IPS-18c (cell line): ENCODE measurements around the gene CD2AP.
"Not testable (repeated sequence)": the region's sequence is repeated elsewhere in the genome, so short reads cannot be mapped to it uniquely, and the experiment has no call there.

ENCODE experiments used
- H3K4me3 ChIP-seq: 2 replicates; pipeline ENCODE4 v1.7.0; 2013; ENCODE audit warnings: low read depth, mild to moderate bottlenecking, low read length, moderate library complexity; ENCODE audit not compliant: insufficient read depth
- H3K9me3 ChIP-seq: one replicate; pipeline ENCODE4 v1.6.1; 2013; ENCODE audit warnings: mild to moderate bottlenecking, low read length, moderate library complexity; ENCODE audit not compliant: control insufficient read depth, insufficient read depth

The CD2AP gene

GRCh38 chr6:47634210-47635047, 156.8 kb downstream of the CD2AP start:
- H3K9me3 ChIP-seq, result peaks cover 2% of the 10 kb centered on the region
- no peak overlapping the region for H3K4me3 ChIP-seq

- peaks cover 3% of the 10 kb centered on the region for H3K9me3 ChIP-seq
- H3K4me3 ChIP-seq, result no peak overlapping the region
Observed at GRCh38 chr6:47646689-47647088, 169.1 kb downstream of the CD2AP start.

GRCh38 chr6:47647188-47647587, 169.6 kb downstream of the CD2AP start:
- H3K9me3 ChIP-seq, result peaks cover 3% of the 10 kb centered on the region
- H3K4me3 ChIP-seq, result no peak overlapping the region

- H3K9me3 ChIP-seq, H3K4me3 ChIP-seq: not testable (repeated sequence)
Observed at GRCh38 chr6:47647626-47648025, 170.0 kb downstream of the CD2AP start.

- H3K9me3 ChIP-seq, result peaks cover 3% of the 10 kb centered on the region
- no peak overlapping the region for H3K4me3 ChIP-seq
Observed at GRCh38 chr6:47648031-47648430, 170.4 kb downstream of the CD2AP start.

- Histone ChIP-seq H3K9me3 (peaks cover 3% of the 10 kb centered on the region), H3K4me3 (no peak overlapping the region)
Observed at GRCh38 chr6:47650553-47651432, 173.2 kb downstream of the CD2AP start.

GRCh38 chr6:47651505-47651944, 173.9 kb downstream of the CD2AP start:
- Histone ChIP-seq H3K9me3 (peaks cover 3% of the 10 kb centered on the region), H3K4me3 (no peak overlapping the region)

- Histone ChIP-seq H3K9me3 (no peaks in the 10 kb centered on the region), H3K4me3 (no peak overlapping the region)
Observed at GRCh38 chr6:47653706-47654105, 176.1 kb downstream of the CD2AP start.

- Histone ChIP-seq H3K4me3 (no peak overlapping the region), H3K9me3 (no peaks in the 10 kb centered on the region)
Observed at GRCh38 chr6:47654255-47654654, 176.7 kb downstream of the CD2AP start.

- Histone ChIP-seq H3K4me3 (no peak overlapping the region), H3K9me3 (no peaks in the 10 kb centered on the region)
Observed at GRCh38 chr6:47655719-47656595, 178.4 kb downstream of the CD2AP start.

GRCh38 chr6:47661960-47662359, 184.4 kb downstream of the CD2AP start:
- H3K4me3 ChIP-seq, result no peak overlapping the region
- no peaks in the 10 kb centered on the region for H3K9me3 ChIP-seq

GRCh38 chr6:47663462-47664216, 186.1 kb downstream of the CD2AP start:
- Histone ChIP-seq H3K9me3 (no peaks in the 10 kb centered on the region), H3K4me3 (no peak overlapping the region)

GRCh38 chr6:47665112-47665511, 187.5 kb downstream of the CD2AP start:
- Histone ChIP-seq H3K9me3 (no peaks in the 10 kb centered on the region), H3K4me3 (no peak overlapping the region)

- no peaks in the 10 kb centered on the region for H3K9me3 ChIP-seq
- H3K4me3 ChIP-seq, result no peak overlapping the region
Observed at GRCh38 chr6:47669684-47670513, 192.3 kb downstream of the CD2AP start.

GRCh38 chr6:47670851-47671250, 193.3 kb downstream of the CD2AP start:
- Histone ChIP-seq H3K9me3 (no peaks in the 10 kb centered on the region), H3K4me3 (no peak overlapping the region)

- H3K4me3 ChIP-seq, result no peak overlapping the region
Observed at GRCh38 chr6:47671777-47672176, 194.2 kb downstream of the CD2AP start.

More at GRCh38 chr6:47671777-47672176, 194.2 kb downstream of the CD2AP start:
- no peaks in the 10 kb centered on the region for H3K9me3 ChIP-seq
